IPS-NIHi7 (cell line): Measurements from ENCODE around the gene SAMD3.
"Not testable (repeated sequence)": the region's sequence is repeated elsewhere in the genome, so short reads cannot be mapped to it uniquely, and the experiment has no call there.

Source experiments
- DNase-seq: peaks from one replicate; pipeline ENCODE4 v3.0.0; 2012; ENCODE audit warnings: mixed read lengths; ENCODE audit errors: extremely low spot score

Gene SAMD3

DNA sequence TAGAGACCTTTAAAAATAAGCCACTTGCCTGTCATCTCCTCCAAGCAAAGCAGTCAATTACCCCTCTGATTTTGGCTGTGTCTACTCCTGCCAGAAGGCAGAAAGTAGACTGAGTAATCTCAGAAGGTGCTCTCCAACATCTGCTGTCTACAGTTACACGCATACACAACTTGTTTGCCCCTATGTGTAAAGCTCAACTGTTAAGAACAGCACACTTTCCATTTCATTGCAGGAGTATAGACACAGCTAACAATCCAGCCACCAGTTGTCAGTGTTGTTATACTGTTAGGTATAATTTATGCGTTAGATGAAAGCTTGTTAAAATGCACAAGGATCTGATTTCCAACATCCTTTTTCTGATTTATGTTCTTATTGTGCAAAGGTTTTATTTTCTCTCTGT lies 88.2 kb downstream of the SAMD3 start:
- DNase-seq, result no peak

GRCh38 chr6:130132286-130132701 lies 90.5 kb downstream of the SAMD3 start:
- DNase-seq, result no peak

DNA sequence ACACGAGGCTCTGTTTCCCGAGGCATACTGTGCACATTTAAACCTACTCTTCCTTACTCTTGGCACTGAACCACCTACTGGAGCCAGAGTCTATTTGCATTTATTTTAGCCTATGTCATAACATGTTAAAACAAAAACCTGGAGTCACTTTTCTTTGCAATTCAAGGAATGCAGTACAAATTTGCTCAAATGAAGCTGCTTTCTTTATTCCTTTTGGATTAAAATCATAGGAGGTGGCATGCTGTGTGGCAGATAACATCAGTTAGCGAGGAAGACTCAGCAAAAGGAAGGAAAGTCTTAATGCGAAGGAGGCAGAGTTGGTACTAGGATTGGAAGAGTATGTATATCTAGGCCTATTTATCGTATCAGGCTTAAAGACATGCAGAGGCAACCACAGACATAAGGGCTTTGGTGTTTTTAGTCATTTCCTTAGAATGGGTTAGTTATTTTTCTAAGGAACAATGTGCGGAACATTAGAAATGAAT lies 92.9 kb downstream of the SAMD3 start:
- DNase-seq, result no peak

DNA sequence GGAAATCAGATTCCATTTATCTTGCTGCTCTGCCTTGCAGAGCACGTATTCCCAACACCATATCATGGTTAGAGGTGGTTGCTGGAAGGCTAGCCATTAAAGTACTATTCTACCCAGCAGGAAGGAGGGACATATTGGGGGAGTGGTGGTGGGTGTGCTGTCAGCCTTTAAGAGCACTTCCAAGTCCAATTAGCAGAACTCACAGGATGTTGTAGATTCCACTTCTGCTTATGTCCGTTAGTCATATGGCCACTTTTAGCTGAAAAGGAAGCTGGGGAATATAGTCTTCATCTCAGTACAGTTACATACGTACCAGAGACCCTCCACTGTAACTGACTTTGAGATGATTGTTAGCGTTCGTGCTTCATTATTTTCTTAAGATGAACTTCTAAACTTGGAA lies 94.4 kb downstream of the SAMD3 start:
- DNase-seq, result no peak

- no peak for DNase-seq
Observed at GRCh38 chr6:130127195-130127594, 95.6 kb downstream of the SAMD3 start.

DNA sequence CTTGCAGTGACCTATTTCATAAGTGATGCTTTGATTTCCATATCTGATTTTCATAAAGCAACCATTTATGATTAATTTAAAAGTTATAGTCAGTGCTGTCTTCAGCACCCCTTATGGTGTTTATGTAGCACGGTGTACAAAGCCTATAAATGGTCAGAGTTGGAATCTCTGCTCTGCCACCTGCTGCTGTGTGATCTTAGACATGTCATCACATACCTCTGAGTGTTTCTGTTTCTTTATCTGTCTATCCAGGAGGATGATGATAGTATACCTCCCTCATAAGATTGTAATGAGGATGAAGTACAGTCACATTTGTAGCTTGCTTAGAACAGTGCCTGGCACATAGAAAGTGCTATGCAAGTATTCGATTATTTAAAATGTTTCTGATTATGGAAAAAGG lies 100.5 kb downstream of the SAMD3 start:
- no peak for DNase-seq

GRCh38 chr6:130120731-130121130 lies 102.0 kb downstream of the SAMD3 start:
- DNase-seq, result no peak

GRCh38 chr6:130119211-130119610 lies 103.5 kb downstream of the SAMD3 start:
- no peak for DNase-seq

DNA sequence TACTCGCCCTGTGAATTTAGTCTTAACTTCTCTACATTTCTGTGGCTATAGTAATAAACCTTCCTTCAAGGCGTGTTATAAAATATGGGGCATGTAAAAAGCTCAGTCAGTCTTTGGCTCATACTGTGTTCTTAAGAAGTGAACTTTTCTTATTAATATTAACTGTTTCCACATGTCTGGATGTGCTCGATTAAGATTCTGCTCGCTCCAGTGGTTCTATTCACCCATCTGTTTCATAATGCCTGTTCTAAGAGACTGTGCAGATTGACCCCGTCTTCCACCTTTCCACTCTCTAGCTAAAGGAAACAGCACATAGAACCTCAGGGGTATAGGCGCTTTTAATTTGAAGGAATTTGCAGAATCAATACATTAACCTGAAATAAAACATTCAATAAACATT lies 104.5 kb downstream of the SAMD3 start:
- DNase-seq, result no peak

DNA sequence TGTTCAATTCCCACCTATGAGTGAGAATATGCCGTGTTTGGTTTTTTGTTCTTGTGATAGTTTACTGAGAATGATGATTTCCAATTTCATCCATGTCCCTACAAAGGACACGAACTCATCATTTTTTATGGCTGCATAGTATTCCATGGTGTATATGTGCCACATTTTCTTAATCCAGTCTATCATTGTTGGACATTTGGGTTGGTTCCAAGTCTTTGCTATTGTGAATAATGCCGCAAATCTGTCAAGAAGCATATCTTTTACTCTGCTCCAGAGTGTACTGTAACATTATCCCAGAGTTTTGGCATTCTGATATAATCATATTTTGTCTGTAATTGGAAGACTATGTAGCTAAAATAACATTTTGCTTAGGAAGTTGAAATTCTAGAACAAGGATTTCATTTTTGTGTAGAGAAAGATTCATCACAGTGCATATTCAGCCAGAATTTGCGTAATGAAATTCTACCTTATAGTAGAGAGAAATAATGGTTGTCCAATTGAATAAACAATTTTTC lies 105.5 kb downstream of the SAMD3 start:
- DNase-seq, result not testable (repeated sequence)

DNA sequence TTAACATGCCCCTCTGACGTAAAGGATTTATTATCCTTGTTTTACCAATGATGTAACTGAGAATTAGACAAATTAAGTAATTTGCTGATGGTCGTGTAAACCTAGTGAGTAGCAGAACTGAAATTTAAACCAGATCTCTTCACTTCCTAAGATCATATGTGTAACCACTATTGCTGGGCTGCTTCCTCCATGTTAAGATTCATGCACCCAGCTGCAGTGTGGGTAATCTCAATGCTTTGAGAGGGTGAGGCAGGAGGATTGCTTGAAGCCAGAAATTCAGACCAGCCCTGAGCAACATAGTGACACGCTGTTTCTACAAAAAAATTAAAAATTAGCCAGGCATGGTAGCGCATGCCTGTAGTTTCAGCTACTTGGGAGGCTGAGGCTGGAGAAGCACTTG lies 106.5 kb downstream of the SAMD3 start:
- DNase-seq, result no peak

DNA sequence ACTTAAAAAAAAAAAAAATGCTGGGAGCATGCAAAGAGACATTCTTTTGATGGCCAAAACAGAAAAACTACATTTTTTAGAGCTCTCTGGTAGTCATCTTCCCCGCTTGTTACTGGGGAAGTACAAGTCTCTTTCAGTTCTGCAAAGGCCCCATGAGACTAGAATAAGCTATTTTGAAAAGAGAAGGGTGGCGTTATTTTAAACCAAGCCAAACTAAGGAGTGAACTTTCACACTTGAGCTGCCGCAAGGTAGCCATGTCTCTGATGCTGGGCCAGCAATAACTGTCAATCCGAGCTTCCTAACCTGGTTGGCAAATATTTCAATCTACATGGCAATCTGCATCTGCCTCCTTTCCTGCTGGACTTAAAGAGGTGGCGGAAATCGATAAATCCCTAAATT lies 107.7 kb downstream of the SAMD3 start:
- DNase-seq, result no peak

DNA sequence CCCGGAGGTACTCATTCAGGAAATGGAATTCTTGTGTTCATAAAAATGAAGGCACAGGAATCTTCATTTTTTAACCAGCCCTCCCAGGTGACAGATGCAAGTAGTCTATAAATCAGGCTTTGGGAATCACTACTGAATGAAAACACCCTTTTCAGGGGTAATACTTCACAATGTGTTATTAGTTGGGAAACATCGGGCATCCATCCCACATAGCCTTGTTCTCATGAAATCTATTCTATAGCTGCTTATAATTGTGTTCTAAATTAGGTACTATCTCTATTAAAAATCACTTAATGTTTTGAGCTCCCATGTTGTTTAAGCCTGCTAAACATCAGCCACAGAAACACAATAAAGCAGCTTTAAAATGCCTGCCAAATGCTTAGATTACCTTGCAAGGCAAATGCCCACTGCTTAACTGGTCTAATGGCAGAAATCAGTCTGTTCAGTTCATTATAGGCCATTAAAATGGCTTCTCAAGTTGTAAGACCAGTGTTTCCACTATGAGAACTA lies 109.5 kb downstream of the SAMD3 start:
- DNase-seq, result no peak

- no peak for DNase-seq
Observed at GRCh38 chr6:130111031-130111430, 111.7 kb downstream of the SAMD3 start.

DNA sequence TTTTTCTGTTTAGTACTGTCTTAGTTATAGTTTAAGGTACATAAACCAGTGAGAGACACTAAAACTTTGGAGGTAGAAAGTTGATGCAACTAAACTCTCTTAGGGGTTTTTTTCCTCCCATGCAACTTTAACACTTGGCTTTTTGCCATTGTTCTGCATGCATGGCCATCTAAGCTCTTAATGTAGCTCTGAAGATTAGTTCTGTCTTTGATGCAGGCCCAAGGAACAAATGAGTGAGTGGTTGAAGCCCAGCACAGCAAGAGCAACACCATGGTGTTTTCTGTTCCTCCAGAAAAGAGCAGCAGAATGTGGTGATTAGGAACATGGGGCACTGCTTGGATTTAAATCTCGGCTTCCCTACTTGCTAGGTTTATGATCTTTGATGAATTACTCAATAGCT lies 115.0 kb downstream of the SAMD3 start:
- no peak for DNase-seq

DNA sequence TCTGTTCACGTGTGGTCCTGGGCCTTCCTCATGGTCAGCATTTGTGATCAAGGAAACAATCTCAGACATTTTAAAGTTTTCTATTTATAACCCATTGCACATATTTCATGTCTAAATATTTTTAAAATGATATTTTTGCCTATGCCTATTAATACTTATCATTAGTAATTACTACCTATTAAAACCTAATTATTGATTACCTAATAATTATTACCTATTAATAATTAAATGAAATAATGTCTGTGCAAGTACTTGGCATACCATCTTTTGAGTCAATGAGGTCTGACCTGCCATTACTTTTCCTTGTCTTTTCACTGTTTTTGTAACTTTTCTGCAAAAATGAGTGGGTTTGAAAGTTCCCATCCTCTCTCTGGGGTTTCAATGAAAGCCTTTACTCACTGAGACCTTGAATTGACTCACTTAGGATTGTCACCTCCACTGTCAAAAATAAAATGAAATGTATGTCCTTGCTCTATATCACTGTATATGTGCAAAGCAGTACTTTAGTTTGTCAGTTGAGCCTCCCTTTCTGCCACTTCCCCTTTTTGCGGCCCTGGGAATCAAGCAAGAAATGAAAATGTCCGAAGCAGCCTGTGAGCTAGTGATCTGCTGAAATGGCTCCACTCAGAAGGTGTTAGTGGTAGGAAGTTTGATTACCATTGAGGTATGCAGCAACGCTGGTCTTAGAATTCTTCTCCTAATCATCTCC lies 116.6 kb downstream of the SAMD3 start:
- DNase-seq, result no peak

GRCh38 chr6:130099119-130099518 lies 123.6 kb downstream of the SAMD3 start:
- no peak for DNase-seq

GRCh38 chr6:130098317-130098716 lies 124.4 kb downstream of the SAMD3 start:
- no peak for DNase-seq
